DMS153 (cell line): ENCODE results near the gene CDK14.

Experiments
- DNase-seq: peaks from one replicate; lab custom pipeline; 2025; lab: John Stamatoyannopoulos, UW

The CDK14 gene

DNA sequence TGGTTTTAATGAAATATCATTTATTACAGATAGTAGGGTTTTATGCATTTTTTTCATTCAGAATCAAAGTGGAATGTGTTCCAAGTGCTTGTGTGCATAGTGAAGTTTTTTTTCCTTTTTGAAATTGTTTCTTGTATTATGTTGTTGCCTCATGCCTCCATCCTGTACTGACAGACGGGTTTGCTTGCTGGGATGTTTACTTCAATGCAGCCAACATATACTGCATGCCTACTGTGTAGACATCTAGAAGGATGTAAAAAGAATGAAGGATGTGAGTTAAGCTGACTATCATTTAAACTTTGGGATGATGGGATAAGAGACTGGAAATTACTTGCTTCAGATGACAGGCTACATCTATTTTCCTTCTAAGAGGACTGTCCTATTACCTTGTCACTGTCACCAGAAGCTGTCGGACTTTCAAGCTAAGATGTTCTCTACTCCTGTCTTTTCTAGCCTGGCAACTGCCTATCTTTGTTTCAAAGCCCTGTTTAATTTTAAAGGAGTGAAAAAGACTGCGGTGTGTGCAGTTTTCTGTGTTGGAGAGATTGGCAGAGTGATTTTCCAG lies 243.7 kb downstream of the CDK14 start:
- no peak for DNase-seq

DNA sequence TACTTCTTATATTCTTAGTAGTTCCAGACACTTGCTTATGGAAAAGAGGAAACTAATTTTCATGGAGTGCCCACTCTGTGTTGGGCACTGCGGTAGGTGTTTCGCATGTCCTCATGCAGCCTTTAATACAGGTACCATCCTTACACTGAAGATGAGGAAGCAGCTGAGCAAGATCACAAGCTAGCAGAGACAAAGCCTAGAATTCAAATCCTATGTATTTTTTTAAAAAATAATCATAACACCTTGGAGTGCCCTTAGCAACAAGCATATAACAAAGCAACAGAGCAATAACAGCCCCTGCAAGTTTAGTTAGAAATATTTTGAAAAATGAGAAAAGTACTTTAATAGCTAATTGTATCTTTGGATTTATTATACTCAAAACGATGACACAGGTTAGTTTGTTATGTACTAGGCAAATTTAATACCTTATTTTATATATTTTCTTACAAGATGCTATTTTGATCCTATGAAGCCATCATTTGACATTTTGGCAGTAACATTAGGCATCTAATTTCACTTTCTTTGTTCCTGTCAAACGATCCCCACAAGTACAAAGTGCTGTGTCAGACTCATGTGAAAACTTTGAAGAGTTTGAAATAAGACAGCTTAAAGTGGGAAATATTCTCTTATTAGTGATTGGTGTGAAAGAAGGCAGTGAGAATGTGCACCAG lies 245.8 kb downstream of the CDK14 start:
- DNase-seq, result no peak

DNA sequence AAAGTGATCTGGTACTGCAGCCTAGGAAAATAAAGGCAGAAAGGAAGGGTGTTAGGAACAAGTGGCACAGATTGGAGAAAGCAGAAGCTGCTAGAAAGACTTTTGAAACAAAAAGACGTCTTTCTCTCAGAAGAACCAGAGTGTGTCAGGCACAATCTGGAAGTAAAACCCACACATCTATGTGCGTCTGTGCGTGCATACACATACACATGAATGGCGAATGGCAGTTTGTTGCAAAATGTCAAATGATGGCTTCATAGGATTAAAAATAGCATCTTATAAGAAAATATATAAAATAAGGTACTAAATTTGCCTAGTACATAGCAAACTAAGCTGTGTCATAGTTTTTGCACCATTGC lies 246.3 kb downstream of the CDK14 start:
- DNase-seq, result no peak

DNA sequence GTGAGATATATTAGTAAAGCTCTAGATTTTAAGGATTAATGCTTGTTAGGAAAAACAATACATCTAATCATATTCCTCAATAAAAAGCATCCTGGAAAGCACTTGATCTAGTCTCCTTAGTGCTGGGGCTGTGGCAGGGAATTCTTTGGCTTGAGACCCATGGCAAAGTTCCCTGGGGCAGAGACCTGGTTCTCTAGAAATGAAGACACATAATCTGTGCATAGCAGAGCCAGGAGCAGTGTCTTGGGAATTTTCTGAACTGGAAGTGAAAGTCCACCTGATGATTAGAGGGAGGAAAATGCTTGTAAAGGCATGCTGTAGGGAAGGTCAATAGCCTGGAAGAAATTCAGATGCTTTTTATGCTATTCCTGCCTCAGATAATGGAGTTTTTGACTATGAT lies 247.4 kb downstream of the CDK14 start:
- no peak for DNase-seq

DNA sequence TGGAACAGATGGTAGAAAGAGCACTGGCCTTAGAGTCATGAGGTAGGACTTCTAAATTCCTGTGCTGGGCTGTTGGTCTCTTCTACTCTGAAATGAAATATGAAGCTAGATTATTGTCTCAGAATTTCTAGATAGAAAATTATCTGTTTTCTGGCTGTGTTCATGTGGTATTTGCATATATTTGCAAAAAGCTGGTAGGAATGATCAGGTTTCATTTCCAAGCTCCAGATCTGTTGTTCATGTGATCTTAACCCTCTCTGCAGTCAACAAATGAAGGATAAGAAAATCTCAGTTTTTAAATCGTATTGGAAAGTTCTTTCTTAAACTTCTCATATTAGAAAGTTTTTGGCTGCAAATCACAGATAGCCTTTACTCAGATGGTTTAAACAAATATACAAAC lies 248.3 kb downstream of the CDK14 start:
- no peak for DNase-seq

DNA sequence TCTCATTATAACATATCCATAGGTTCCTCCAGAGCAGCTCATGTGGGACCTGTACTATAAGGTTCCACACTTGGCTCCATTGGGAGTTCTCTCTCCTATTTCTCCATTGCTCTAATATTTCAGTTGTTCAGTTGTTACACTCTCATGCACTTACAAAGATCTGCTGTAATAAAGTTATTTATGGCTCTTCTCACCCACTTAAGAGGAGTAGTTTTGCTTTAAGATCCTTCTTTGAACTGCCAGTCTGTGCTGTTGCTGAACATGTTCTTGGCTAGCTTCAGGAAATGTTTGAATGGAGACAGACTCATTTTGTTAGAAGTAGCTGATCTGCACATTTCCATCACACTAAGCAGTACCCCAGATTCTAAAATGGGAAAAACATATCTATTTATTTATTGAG lies 250.1 kb downstream of the CDK14 start:
- DNase-seq, result no peak

DNA sequence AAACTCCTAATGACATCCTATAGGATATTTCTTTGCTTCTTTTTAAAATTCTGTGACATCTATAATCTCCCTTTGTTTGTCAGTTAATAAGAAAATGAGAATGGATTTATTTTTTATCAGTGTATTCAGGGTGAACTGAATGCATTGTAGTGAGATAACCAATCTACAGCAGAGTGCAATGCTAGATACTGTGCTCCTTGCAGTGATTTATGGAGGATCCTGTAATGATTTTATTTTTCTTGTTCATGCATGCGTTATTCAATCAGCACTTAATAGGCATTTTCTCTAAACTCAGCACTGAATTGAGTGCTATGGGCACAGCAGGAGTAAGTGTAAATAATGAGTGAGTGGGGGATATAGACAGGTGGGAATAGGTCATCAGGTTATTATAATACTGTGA lies 253.9 kb downstream of the CDK14 start:
- DNase-seq, result no peak

DNA sequence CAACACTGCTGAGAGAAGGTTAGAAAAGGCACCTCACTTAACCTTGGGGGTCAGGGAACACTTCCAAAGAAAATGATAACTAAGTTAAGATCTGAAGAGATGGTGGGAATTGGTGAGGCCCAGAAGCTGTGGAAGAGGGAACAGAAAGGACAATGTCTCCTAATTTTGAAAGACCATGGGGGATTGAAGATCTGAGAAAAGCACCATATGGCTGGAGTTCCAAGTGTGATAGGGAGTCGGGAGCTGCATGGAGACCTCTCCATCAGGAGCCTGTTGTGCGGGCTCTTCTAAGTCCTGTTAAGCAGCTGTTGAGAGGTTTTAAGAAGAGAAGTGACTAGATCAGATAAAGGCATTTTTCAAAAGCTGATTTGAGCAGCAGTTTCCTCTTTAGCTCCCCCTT lies 254.3 kb downstream of the CDK14 start:
- no peak for DNase-seq

DNA sequence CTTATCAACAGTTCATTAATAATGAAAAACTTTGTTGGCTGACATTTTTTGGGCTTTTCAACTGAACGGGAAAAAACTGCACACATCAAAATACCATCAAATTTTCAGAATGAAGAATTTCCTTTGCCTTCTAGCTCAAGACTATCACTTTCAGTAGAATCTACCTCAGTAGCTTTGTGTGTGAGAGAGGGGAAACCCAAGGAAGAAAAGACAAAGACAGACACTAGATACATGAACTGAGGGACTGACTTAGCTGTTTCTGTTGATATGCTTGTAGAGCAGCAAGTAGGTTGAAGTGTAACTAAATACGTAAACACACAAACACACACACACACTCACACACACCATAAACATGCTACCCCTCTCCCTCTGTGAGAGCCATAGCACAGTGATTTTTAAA lies 257.1 kb downstream of the CDK14 start:
- DNase-seq, result no peak

DNA sequence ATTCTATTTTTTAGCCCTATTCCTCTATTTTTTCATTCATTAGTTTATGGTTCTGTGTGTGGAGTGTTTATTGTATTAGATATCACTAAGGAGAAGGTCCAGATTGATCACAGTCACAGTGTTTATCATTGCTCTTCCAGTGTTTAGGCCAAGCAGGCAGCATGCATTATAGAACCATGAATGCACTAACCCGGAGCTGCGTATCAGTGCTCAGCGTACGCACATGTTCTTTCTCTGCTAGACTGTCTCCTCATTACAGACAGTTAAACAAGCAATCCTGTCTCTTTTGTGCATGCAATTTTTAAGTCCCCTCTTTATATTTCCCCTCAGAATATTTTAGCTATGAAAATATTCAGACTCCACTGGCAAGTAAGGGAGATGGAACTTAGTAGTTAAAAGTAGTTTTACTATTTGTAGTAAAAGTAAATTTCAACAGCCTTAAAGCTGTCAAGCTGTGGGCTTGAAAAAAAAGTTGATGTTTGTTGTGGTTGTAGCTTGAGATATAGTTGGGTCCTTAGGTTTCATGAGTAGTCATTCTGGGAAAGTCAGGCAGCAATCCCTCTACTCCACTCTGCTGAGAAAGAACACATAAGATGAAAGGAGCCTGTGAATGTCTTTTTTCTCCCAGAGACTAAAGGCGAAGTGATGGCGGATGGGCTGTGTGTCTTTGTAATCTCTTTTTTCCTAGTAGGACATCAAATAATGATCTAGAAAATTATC lies 260.4 kb downstream of the CDK14 start:
- DNase-seq, result no peak

DNA sequence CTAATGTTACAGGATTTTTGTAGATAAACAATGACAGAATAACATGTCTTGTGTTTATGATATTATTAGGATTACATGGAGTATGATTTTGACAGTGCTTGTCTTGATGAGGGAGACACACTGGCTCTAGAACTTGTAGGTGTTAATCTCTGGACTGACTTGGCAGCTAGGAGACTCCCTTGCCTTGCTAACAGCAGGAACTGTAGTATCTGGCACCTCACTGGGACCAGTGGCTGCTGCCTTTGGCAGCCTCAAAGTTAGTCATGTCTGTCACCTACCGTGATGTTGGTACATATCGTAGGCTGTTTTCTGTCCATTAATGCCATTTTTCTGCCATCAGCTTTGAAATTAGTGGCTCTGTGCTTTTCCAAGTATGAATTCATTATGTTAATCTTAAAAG lies 261.5 kb downstream of the CDK14 start:
- no peak for DNase-seq

DNA sequence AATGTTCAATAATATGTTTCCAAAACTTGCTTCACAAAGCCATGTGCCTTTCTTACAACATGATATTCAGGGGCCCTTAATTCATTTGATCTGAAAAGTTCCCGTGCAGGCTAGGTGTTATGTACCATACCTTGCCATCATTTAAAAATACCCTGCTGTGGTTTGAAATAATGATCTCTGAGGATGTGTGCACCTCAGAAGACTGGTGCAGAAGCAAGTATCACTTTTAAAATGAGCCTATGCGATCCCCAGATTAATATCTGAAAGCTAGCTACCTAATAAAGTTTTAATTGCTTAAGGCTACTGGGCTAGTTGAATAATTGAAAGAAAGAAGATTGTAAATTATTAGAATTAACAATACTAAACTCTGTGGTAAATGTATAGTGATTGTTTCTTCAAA lies 262.4 kb downstream of the CDK14 start:
- no peak for DNase-seq

DNA sequence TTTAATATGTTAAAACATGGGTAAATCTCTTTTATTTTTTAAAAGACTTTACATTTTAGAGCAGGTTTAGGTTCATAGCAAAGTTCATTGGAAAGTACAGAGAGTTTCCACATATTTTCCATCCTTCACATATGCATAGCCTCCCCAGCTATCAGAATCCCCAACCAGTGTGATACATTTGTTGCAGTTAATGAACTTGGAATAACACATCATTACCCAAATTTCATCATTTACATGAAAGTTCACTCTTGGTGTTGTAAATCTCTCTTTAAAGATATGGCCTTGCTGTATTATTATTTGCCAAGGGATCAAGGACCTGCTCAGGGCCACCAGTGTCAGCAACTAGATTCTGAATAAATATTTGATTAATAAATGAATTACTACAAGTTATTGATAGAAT lies 263.4 kb downstream of the CDK14 start:
- DNase-seq, result no peak

DNA sequence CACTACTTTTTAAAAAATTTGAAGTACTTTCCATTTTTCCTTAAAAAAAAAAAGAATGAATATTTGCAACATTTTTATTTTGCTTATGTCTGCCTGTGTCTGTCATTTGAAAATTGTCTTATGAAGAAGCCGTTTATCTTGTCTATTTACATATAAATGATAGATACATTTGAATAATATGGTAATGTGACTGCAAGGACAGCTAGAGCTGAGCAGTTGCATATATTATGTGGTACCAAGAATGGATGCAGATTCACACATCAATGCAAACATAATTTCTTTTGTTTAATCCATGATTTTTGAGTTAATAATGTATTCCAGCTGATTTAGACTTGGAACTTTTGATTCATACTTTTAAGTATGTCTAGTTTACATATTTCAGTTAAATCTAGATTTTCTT lies 268.0 kb downstream of the CDK14 start:
- DNase-seq, result no peak

DNA sequence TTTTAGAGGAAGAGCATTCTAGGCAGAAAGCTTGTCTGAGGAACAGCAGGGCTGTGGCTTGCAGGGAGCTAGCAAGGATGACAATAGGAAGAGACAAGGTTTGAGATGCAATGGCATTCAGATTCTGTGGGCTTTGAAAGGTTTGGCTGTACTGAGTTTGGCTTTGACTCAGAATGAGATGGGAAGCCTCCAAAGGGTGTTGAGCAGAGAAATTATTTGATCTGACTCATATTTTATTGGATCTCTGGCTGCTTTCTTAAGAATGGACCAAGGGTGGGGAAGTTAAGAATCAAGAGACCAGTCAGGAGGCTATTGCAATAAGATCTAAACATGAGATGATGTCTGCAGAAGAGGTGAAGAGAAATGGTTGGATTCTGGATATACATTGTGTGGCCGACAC lies 273.2 kb downstream of the CDK14 start:
- no peak for DNase-seq

DNA sequence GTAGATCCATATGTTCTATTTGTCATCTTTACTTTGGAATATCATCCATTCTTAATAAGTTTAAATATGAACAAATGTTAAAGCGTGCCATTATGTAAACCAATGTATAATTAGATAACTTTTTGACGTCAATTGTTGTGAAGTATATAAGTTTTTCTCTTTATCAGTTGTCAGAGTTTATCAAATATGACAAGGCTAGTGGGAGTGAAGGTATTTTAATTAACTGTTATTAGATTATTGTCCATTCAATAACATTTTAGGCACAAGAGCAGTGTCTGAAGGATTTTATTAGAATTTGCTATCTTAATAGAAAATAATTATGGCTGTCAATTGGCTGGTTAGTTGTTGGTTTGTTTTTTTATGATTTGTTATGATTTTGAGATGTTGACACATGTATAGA lies 280.6 kb downstream of the CDK14 start:
- no peak for DNase-seq

DNA sequence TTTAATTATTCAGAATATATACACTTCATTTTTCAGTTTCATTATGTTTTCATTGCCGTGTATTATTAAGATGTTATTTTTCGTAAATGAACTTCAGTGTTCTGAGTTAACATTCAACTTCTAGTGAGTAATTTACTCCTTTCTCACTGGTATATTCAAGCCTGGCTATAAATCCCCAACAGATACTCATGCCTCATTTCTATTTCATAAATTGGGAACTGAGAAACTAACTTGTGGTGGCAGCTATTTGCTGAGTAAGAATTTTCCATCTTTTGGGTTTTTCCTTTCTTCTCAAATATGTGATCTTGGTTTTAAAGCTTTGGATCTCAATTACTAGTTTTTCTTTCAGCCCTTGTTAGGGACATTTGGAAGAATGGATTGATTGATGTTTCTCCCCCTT lies 281.1 kb downstream of the CDK14 start:
- no peak for DNase-seq

DNA sequence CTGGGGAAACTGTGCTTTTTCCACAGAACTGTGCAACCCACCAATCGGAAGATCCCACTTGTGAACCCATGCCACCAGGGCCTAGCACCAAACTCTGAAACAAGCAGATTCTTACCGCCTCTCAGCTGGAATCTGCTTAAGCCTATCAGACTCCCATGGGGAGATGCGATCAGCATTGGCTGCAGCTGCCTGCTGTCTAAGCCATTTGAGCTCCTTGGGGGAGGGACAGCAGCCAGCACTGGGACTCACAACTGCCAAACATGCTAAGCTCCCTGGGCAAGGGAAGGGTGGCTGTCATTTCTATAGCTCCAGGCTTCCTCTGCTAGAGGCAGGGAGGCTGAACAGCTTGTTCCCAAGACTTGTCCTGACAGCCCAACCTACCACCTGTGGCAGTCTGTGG lies 283.8 kb downstream of the CDK14 start:
- no peak for DNase-seq

DNA sequence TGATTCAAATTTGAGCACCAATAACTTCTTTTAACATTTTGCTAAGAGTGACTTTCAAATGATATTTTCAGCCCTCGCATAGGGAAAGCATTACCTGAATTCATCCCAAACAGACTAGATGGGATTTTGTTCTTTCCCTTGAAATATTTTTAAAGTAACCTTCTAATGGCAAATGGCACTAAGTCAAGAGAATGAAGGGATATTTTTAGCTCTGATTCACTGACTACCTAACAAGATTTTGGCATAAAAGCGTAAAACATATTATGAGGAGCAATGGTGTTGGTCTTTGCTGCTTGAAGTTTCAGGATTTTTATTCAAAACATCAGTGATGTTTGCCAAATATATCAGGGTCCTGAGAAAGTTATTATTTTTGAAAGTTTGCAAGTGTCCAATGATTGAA lies 290.3 kb downstream of the CDK14 start:
- no peak for DNase-seq

DNA sequence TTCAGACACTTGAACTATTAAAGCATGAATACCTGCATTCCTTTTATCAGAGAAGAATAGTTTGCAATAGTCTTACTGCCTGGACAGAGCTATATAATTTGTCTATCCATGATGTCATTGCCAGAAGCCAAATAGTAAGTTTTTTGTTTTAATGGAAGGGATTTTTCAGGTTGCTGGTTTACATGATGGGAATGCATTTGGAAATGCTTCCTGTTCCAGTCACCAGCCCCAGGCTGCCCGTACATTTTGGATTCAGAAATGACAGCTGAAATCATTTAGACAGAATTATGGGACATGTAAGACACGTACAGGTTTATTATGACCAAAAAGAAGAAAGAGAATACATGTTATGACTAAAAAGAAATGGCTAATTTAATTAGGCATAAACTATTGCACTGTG lies 293.1 kb downstream of the CDK14 start:
- no peak for DNase-seq

DNA sequence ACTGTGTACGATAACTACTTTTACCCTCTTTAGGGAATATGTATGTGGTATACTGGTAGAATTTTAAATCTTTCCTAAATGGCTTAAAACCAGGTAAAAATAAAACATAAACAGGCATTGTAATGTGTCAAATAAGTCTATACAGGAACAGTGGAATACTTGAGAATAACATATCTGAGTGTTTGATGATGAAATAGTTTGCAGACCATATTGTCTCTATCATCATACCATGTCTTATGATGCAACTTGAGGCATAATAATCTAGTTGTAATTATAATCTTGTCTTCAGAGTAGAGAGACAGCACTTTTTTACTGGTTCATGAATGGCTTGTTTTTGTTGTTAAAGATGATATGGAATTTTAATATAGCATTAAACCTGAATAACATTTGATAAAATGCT lies 293.5 kb downstream of the CDK14 start:
- DNase-seq, result no peak

DNA sequence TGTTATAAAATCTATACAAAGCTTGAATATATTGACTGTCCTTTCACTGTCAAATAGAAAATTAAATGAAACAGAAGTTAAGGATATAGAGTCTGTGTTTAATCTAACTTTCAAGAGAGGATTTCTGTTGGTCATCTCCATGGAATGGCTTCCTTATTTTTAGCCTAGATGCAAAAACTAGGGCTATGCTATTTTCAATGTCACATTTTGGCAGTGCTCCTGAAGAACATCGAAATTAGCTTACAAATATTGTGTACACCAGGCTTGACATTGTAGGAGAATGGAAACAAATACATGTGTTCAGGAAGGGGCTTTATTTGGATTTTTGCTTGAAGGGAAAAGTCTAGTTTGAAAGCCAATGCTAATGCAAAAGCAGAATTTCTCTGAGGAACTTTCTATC lies 295.4 kb downstream of the CDK14 start:
- no peak for DNase-seq

DNA sequence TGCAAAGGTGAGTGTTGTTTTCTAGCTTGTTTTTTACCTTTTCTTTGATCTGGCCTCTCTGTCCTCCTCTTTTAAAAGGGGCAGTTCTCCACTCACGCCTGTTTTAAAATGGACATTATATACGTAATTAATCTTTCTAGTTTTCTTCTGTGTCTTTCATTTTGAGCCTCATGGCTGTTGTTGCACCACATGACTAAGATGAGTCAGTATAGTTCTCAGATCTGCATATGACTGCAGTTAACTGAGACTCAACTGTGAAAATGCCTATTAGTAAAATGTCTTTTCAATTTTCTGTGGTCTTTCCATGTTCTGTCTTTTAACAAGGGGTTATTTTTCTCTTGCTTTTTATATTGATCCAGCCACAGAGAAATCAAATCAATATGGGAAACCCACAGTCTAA lies 296.1 kb downstream of the CDK14 start:
- no peak for DNase-seq

DNA sequence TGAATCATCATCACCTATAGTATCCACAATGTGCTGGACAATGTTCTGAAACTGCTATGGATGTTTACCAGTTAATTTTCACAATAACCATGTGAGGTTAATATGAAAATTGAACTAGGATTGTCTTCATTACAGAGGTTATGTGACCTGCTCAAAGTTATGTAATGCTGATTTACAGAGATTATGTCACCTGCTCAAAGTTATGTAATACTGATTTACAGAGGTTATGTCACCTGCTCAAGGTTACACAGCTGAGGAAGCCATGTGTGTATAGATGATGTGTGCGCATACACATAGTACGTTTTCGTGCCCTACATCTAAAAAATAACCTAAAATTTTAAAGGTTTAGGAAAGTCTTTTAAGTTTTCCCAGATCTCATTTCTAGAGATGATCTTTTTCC lies 298.0 kb downstream of the CDK14 start:
- no peak for DNase-seq
